AG20443 (cell line): Measurements from ENCODE around the gene PPP3CA.
"Not testable (repeated sequence)": the region's sequence is repeated elsewhere in the genome, so short reads cannot be mapped to it uniquely, and the experiment has no call there.

Experiments used
- DNase-seq: peaks from one replicate; pipeline ENCODE4 v3.0.0; 2012; ENCODE audit warnings: low spot score, mixed read lengths

The PPP3CA gene

GRCh38 chr4:101000496-101000895 is 346.8 kb downstream of the PPP3CA start:
- no peak for DNase-seq

- DNase-seq = no peak
Measured at GRCh38 chr4:100995671-100996070, 351.7 kb downstream of the PPP3CA start.

DNA sequence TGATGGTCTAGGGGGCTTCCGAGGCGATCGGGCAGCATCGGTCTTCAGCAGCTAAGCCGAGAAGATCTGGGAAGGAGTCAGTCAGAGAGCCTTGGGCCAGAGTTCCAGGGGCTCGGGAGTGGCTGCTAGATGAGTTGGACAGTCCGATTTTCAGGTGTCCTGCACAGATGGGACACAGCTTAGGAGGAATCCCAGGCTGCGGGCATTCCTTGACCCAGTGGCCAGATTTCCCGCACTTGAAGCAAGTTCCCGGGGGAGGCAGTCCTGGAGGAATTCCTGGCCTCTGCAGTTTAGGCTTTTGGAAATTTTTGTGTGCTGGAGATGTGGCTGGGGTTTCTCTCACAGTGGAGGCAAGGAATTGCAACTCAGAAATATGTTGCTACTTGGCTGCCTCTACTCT is 352.3 kb downstream of the PPP3CA start:
- DNase-seq = not testable (repeated sequence)

DNA sequence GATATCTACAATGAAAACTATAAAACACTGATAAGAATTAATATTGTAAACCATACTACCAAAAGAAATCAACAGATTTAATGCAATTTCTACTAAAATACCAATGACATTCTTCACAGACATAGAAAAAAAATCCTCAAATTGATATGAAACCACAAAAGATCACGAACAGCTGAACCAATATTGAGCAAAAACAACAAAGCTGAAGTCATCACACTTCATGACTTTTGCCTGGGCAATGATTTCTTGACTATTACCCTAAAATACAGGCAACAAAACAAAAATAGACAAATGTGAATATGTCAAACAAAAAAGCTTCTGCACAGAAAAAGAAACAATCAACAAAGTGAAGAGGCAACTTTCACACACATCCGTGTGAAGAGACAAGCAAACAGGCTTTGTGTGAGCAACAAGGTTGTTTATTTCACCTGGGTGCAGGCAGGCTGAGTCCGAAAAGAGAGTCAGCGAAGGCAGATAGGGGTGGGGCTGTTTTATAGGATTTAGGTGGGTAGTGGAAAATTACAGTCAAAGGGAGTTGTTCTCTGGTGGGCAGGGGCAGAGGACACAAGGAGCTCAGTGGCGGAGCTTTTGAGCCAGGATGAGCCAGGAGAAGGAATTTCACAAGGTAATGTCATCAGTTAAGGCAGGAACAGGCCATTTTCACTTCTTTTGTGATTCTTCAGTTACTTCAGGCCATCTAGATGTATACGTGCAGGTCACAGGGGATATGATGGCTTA is 355.8 kb downstream of the PPP3CA start:
- peak; percentile 14 for DNase-seq

GRCh38 chr4:100989401-100989800 is 357.9 kb downstream of the PPP3CA start:
- no peak for DNase-seq

DNA sequence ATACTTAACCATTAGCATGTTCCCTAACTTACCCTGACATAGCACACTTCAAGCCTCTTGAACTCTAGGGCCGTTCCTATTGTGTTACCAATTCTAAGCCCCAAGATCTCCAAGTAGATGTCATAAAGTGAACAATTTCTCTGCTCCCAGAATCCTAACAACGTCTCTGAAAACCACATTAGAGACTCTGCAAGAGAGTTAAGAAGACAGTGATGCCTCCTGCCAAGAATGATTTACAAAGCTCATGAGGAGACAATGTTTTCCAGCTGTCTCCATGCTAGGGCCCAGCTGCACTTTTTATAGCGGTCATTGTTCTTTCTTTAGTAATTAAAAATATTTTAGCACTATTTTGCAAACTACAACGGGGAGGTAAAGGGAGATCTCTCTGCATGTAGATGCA is 358.4 kb downstream of the PPP3CA start:
- DNase-seq = no peak

DNA sequence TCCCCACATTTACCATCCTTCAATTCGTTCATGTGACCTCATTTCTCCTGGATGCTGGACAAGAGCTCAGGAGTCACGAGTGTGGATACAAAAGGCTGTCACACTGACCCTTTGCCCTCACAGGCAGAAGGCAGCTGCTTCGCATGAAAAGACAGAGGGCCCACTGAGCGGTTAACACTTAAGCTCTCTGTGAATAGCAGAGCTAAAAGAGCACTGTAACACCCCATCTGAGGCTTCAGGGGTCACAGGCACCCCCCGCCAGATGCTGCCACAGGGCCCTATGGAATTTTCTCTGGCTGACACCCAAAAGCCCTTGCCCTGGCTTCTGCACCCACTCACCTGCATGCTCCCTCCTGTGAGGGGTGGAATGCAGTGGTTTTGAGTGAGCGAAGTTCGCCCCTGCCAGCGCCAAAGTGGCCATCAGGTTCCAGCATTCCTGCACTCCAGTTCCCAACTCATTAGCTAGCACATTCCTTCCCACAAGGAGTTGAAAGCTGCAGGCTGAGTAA is 360.9 kb downstream of the PPP3CA start:
- no peak for DNase-seq

GRCh38 chr4:100985576-100985975 is 361.8 kb downstream of the PPP3CA start:
- DNase-seq = no peak

GRCh38 chr4:100984901-100985300 is 362.4 kb downstream of the PPP3CA start:
- peak; percentile 56 for DNase-seq

DNA sequence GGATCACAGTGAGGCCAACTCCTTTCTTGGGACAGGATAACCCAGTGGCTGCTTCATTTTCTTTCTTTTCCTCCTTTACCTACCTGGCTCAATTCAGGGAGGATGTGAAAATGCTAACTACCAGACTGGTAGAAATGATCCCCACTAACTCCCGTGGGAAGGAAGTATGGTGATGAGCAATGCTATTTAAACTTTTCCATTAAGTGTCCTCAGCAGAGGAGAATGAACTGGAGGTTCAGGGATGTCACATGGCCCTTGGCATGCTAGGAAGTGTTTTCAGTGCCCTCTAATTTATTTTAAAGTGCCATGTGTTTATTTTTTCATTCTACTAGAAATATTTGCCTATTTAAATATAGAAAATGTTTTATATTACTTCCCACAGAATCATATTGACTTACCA is 363.9 kb downstream of the PPP3CA start:
- no peak for DNase-seq

DNA sequence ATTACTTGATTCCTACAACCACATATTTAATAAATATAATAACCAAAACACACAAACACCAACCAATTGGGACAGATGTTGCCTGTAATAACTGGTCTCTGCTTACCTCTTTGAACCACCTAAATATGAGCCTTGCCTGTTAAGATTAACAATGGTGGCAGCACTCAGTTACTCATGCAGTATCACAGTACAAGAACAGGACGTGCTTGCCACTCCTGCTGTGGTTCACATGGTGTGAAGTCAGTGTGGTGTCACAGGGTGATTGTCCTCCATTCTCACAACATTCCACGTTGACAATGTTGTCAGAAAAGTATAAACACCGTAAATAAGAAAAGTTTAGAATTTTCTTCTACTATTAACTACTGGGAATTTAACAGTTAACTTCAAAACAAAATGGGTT is 365.0 kb downstream of the PPP3CA start:
- no peak for DNase-seq

GRCh38 chr4:100981447-100982204 is 365.7 kb downstream of the PPP3CA start:
- DNase-seq = peak; percentile 47

DNA sequence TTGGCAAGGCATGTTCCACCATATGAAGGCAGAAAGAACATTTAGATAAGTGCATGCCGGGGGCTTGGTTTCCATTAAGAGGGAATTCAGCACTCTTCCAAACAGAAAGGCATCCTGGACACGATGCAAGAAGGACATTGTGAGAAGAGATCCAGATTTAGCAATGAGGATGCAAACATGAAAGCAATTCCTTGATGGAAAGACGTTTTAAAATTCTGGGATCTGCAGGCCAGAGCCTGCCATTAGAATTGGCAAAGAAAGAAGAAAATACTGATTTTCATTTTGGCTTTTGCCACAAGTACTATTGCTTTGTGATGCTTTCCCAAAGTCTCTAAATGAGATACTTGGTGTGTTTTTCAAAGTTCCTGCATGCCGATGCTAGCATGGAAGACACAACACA is 367.6 kb downstream of the PPP3CA start:
- no peak for DNase-seq

GRCh38 chr4:100977746-100978397 is 369.5 kb downstream of the PPP3CA start:
- peak; percentile 16 for DNase-seq

GRCh38 chr4:100977274-100977673 is 370.1 kb downstream of the PPP3CA start:
- no peak for DNase-seq
